GM12878 (cell line): ENCODE results near the gene EHD2. TPM values are rescaled to one million over a fixed set of nuclear protein-coding genes. Genes with fewer than 3 reads are reported as not detected.

Experiments
- ATAC-seq: fragments of 200-7000 bp; cut with Tn5 transposase; 3 replicates; pipeline ENCODE4 v1.9.1; 2020; ENCODE audit warnings: mild to moderate bottlenecking, moderate library complexity
- BruUV-seq: library from RNA; stranded (reverse); fragments of 400-500 nt; replicated peaks from 2 replicates; lab custom pipeline; 2021; lab: Mats Ljungman, UMichigan
- CTCF ChIA-PET: fragments of 300-600 bp; sonication (Branson Sonifier 250); formaldehyde crosslinking; extraction: SDS; loops from one replicate; lab custom pipeline; 2021; ENCODE audit warnings: inconsistent platforms; lab: Yijun Ruan, JAX
- POLR2A ChIA-PET: fragments of 350-600 bp; formaldehyde crosslinking; extraction: SDS; loops from one replicate; lab custom pipeline; 2021; ENCODE audit warnings: inconsistent platforms; lab: Charles Lee
- RAD21 ChIA-PET: fragments of 300-600 bp; sonication (Branson Sonifier 250); formaldehyde crosslinking; loops from one replicate; lab custom pipeline; 2023; ENCODE audit warnings: antibody characterized with exemption; ENCODE audit not compliant: unreplicated experiment; lab: Charles Lee
- SMC1A ChIA-PET: fragments of 300-600 bp; sonication (Branson Sonifier 250); formaldehyde crosslinking; loops from one replicate; lab custom pipeline; 2023; ENCODE audit not compliant: unreplicated experiment, uncharacterized antibody; lab: Charles Lee
- DNase-seq: peaks from one replicate; pipeline ENCODE4 v3.0.0-alpha.2; 2011; ENCODE audit warnings: low read depth, low spot score
- FAIRE-seq: peaks from 3 replicates; lab custom pipeline; 2011; peaks lifted over from hg19 to GRCh38; lab: Jason Lieb, UNC
- H2AFZ ChIP-seq: 2 replicates; pipeline ENCODE4 v1.6.0; 2011; ENCODE audit warnings: low read depth, low read length, control low read depth; ENCODE audit not compliant: control insufficient read depth
- H3K27ac ChIP-seq: 2 replicates; pipeline ENCODE4 v1.5.1; 2011; ENCODE audit warnings: control low read depth; ENCODE audit not compliant: control insufficient read depth, insufficient read depth
- H3K27me3 ChIP-seq, 2 experiments: replicated peaks in 1 of 2; 2 replicates each; pipeline versions ENCODE4 v1.6.0 to v1.6.1; 2011; ENCODE audit warnings: low read length in 1 of 2; ENCODE audit not compliant: control insufficient read depth in 2 of 2, insufficient read depth in 2 of 2
- H3K36me3 ChIP-seq, 2 experiments: 2 replicates each; pipeline ENCODE4 v1.5.1; 2011; ENCODE audit warnings: low read length in 1 of 2; ENCODE audit not compliant: control insufficient read depth in 2 of 2, insufficient read depth in 2 of 2
- H3K4me1 ChIP-seq: 2 replicates; pipeline ENCODE4 v1.6.1; 2011; ENCODE audit warnings: mild to moderate bottlenecking, low read length, moderate library complexity, mixed read lengths; ENCODE audit not compliant: control insufficient read depth, insufficient read depth
- H3K4me2 ChIP-seq: 2 replicates; pipeline ENCODE4 v1.6.0; 2011; ENCODE audit warnings: control low read depth; ENCODE audit not compliant: control insufficient read depth, insufficient read depth
- H3K4me3 ChIP-seq: fragments of 200-600 bp; sonication (generic); 2 replicates; pipeline ENCODE4 v1.5.1; 2016
- H3K79me2 ChIP-seq: 2 replicates; pipeline ENCODE4 v1.6.0; 2011; ENCODE audit warnings: low read length; ENCODE audit not compliant: control insufficient read depth, insufficient read depth
- H3K9ac ChIP-seq: 2 replicates; pipeline ENCODE4 v1.8.0; 2011; ENCODE audit warnings: low read length, control low read depth, mixed read lengths; ENCODE audit not compliant: control insufficient read depth, insufficient read depth
- H3K9me3 ChIP-seq: replicated peaks from 3 replicates; pipeline ENCODE4 v1.5.1; 2011; ENCODE audit warnings: mild to moderate bottlenecking, low read length; ENCODE audit not compliant: control insufficient read depth, insufficient read depth
- H4K20me1 ChIP-seq: 2 replicates; pipeline ENCODE4 v1.6.0; 2011; ENCODE audit not compliant: control insufficient read depth, insufficient read depth
- BCL11A ChIP-seq: IDR thresholded peaks from 2 replicates; pipeline ENCODE4 v1.6.1; 2011; ENCODE audit warnings: low read depth, low read length
- CEBPB ChIP-seq, 2 experiments: fragments of 150-350 bp in 1 of 2; IDR thresholded peaks; 2 replicates each; pipeline ENCODE4 v1.6.1; 2012 to 2014; ENCODE audit warnings: low read depth in 2 of 2, low read length in 2 of 2, borderline replicate concordance in 1 of 2, inconsistent platforms in 1 of 2
- CHD4 ChIP-seq: fragments of 200-600 bp; sonication (generic); IDR thresholded peaks from 2 replicates; pipeline ENCODE4 v1.6.1; 2016; ENCODE audit warnings: mild to moderate bottlenecking
- EP300 ChIP-seq, 2 experiments: fragments of 150-350 bp in 1 of 2; IDR thresholded peaks; 2 replicates each; pipeline ENCODE4 v1.6.1; 2011 to 2012; ENCODE audit warnings: low read depth in 2 of 2, low read length in 2 of 2, borderline replicate concordance in 1 of 2, improper control_type of control experiment in 1 of 2, inconsistent platforms in 1 of 2; ENCODE audit not compliant: control insufficient read depth in 1 of 2
- ESRRA ChIP-seq: IDR thresholded peaks from 2 replicates; pipeline ENCODE4 v1.6.1; 2012; ENCODE audit warnings: mild to moderate bottlenecking, low read length, improper control_type of control experiment
- ETV6 ChIP-seq, 2 experiments: fragments of 450-650 bp in 1 of 2; IDR thresholded peaks in 1 of 2; conservative IDR thresholded peaks in 1 of 2; 2 replicates each; pipeline ENCODE4 v1.6.1; 2014; ENCODE audit warnings: antibody characterized with exemption in 1 of 2, borderline replicate concordance in 1 of 2, low read depth in 1 of 2, mild to moderate bottlenecking in 1 of 2, moderate library complexity in 1 of 2
- GATAD2B ChIP-seq: fragments of 450-650 bp; conservative IDR thresholded peaks from 2 replicates; pipeline ENCODE4 v1.6.1; 2017; ENCODE audit warnings: low read depth, mild to moderate bottlenecking, moderate library complexity
- HDAC6 ChIP-seq: fragments of 200-600 bp; sonication (generic); IDR thresholded peaks from one replicate; pipeline ENCODE4 v1.8.0; 2017; ENCODE audit warnings: antibody characterized with exemption; ENCODE audit not compliant: unreplicated experiment
- IKZF1 ChIP-seq: fragments of 450-650 bp; conservative IDR thresholded peaks from 2 replicates; pipeline ENCODE4 v1.6.1; 2017; ENCODE audit warnings: antibody characterized with exemption, mild to moderate bottlenecking
- JUND ChIP-seq: IDR thresholded peaks from 2 replicates; pipeline ENCODE4 v1.6.1; 2012; ENCODE audit warnings: low read depth, mild to moderate bottlenecking, low read length, improper control_type of control experiment, moderate library complexity
- MXI1 ChIP-seq: fragments of 150-350 bp; IDR thresholded peaks from 2 replicates; pipeline ENCODE4 v1.6.1; 2011; ENCODE audit warnings: low read depth, mild to moderate bottlenecking, inconsistent platforms, low read length, improper control_type of control experiment
- NR2F1 ChIP-seq: fragments of 450-650 bp; conservative IDR thresholded peaks from 2 replicates; pipeline ENCODE4 v1.6.1; 2017; ENCODE audit warnings: mild to moderate bottlenecking
- PAX5 ChIP-seq: IDR thresholded peaks from 2 replicates; pipeline ENCODE4 v1.6.1; 2011; ENCODE audit warnings: low read depth, low read length, borderline replicate concordance
- POLR2AphosphoS5 ChIP-seq: IDR thresholded peaks from 2 replicates; pipeline ENCODE4 v1.6.1; 2011; ENCODE audit warnings: mild to moderate bottlenecking, low read length, inconsistent platforms
- RELA ChIP-seq: fragments of 450-650 bp; IDR thresholded peaks from 2 replicates; pipeline ENCODE4 v1.8.0; 2014; ENCODE audit warnings: borderline replicate concordance; ENCODE audit not compliant: partially characterized antibody
- SRF ChIP-seq, 2 experiments: IDR thresholded peaks; 2 replicates each; pipeline ENCODE4 v1.6.1; 2011; ENCODE audit warnings: low read depth in 2 of 2, low read length in 2 of 2, mild to moderate bottlenecking in 1 of 2, moderate library complexity in 1 of 2
- TCF12 ChIP-seq: IDR thresholded peaks from 2 replicates; pipeline ENCODE4 v1.6.1; 2011; ENCODE audit warnings: low read depth, mild to moderate bottlenecking, low read length
- YY1 ChIP-seq: IDR thresholded peaks from 2 replicates; pipeline ENCODE4 v1.6.1; 2011; ENCODE audit warnings: low read depth, mild to moderate bottlenecking, low read length
- ZNF592 ChIP-seq: fragments of 450-650 bp; IDR thresholded peaks from 2 replicates; pipeline ENCODE4 v1.6.1; 2017; ENCODE audit warnings: mild to moderate bottlenecking, moderate library complexity
- WGBS: methylation state at CpG from one replicate; pipeline ENCODE4 v1.1.6; 2016; ENCODE audit warnings: low lambda C conversion rate; ENCODE audit not compliant: insufficient replicate concordance, insufficient coverage; ENCODE audit errors: missing lambda C conversion rate; 5-methylcytosine and 5-hydroxymethylcytosine counted together
- in situ Hi-C: fragments of 300-500 bp; cut with MboI; formaldehyde crosslinking; loops from 9 replicates; pipeline ENCODE4 v1.14.3; 2018; ENCODE audit warnings: mixed read lengths
- intact Hi-C: fragments of 100-400 bp; cut with micrococcal nuclease; formaldehyde crosslinking; loops from one replicate; pipeline ENCODE4 v1.14.2; 2022; ENCODE audit not compliant: unreplicated experiment
- polyA plus RNA-seq, 11 experiments: library from polyadenylated mRNA; depleted of rRNA in 4 of 11; unstranded in 6 of 11; stranded (reverse) in 5 of 11; fragments of >200 nt; fragmentation: Nextera tagmentation in 4 of 11; fragmentation: Illumina TruSeq in 1 of 11; extraction: Ambion mirVana in 4 of 11; extraction: Trizol in 1 of 11; gene quantifications; 1 replicate in 1 of 11; 2 replicates in 10 of 11; pipeline versions ENCODE4 v1.2.1 to v1.2.3, GENCODE V29; 2011 to 2016; ENCODE audit warnings: inconsistent platforms in 2 of 11, missing spikeins in 2 of 11, low read depth in 1 of 11
- total RNA-seq, 4 experiments: library from RNA; depleted of rRNA in 3 of 4; stranded (reverse); fragments of >200 nt in 3 of 4; fragmentation: Illumina TruSeq in 1 of 4; extraction: Trizol in 1 of 4; gene quantifications; 2 replicates each; pipeline versions ENCODE4 v1.2.1 to v1.2.3, GENCODE V29; 2013 to 2021
- TF ChIP-seq, protein P1 (sequence below): IDR thresholded peaks from 2 replicates; pipeline ENCODE4 v1.6.1; 2011; ENCODE audit warnings: low read depth, low read length, improper control_type of control experiment, borderline replicate concordance

Gene EHD2
- total and polyA plus RNA-seq, 10 of the 15 experiments (the other 5 are each of a cell fraction or from before 2014, with no cell fraction given) = 0.12 to 0.24 (median 0.23) TPM; not detected in 7

DNA sequence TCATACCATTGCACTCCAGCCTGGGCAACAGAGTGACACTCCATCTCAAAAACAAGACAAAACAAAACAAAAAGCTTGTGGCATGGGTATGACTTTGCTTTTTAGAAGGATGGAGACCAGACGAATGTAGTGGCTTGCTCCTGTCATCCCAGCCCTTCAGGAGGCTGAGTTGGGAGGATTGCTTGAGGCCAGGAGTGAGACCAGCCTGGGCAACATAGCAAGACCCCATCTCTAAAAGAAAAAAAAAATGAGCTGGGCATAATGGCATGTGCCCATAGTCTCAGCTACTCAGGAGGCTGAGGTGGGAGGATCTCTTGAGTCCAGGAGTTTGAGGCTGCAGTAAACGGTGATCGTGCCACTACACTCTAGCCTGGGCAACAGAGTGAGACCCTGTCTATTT lies 48.9 kb downstream of the EHD2 start:
- SMC1A ChIA-PET = no interaction called here
- H3K4me3 ChIP-seq = no peak overlapping the region

More for the DNA sequence above, 48.9 kb downstream of the EHD2 start:
- FAIRE-seq (no peak), ATAC-seq (no peak; the same call in 2 of the 3 replicates), DNase-seq (no peak)
- ChIA-PET CTCF (interaction anchor here (0.6 to 1.1 kb wide), 2 partner anchors 28 to 63 kb away, joined by 3 to 5 read pairs; no protein-coding TSS in a partner anchor), RAD21 (no interaction called here), POLR2A (no interaction called here)
- peaks cover 4 to 5% of the 10 kb centered on the region in 2 experiments; a peak in 3 of 4 replicates for H3K36me3 ChIP-seq
- H3K9me3 ChIP-seq = no peaks in the 10 kb centered on the region; the same call in 2 of the 3 replicates
- no peaks in the 10 kb centered on the region for H4K20me1 ChIP-seq
- intact Hi-C loops = no loop called here
- TF ChIP-seq CEBPB (IDR thresholded peaks at IDR 0.05; ENCODE audit: borderline replicate concordance in 1 of 2, low read depth in 2 of 2, low read length in 2 of 2) = no peak
- no peak for TF ChIP-seq GATAD2B
- no peak for TF ChIP-seq TCF12
- no peak for TF ChIP-seq MXI1
- TF ChIP-seq YY1 = no peak
- no peak for TF ChIP-seq IKZF1
- no peak for TF ChIP-seq EP300 (IDR thresholded peaks at IDR 0.05; ENCODE audit: borderline replicate concordance in 1 of 2, control insufficient read depth in 1 of 2, low read depth in 2 of 2, low read length in 2 of 2)
- TF ChIP-seq CHD4 = no peak
- TF ChIP-seq PAX5 = no peak
- no peak for TF ChIP-seq POLR2AphosphoS5
- TF ChIP-seq ESRRA = no peak
- no peak for TF ChIP-seq HDAC6
- TF ChIP-seq NR2F1 = no peak
- TF ChIP-seq RELA = no peak
- TF ChIP-seq ZNF592 = no peak
- TF ChIP-seq SRF (IDR thresholded peaks at IDR 0.05; ENCODE audit: low read depth in 2 of 2, low read length in 2 of 2) = no peak
- no peak for TF ChIP-seq ETV6 (conservative IDR thresholded peaks at IDR 0.05 in 1 of 2, IDR thresholded peaks at IDR 0.05 in 1 of 2; ENCODE audit: borderline replicate concordance in 1 of 2, low read depth in 1 of 2)
- TF ChIP-seq BCL11A = no peak
- TF ChIP-seq JUND = no peak
- TF ChIP-seq, protein P1, sequence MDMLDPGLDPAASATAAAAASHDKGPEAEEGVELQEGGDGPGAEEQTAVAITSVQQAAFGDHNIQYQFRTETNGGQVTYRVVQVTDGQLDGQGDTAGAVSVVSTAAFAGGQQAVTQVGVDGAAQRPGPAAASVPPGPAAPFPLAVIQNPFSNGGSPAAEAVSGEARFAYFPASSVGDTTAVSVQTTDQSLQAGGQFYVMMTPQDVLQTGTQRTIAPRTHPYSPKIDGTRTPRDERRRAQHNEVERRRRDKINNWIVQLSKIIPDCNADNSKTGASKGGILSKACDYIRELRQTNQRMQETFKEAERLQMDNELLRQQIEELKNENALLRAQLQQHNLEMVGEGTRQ = no peak
- H3K79me2 ChIP-seq = no peaks in the 10 kb centered on the region
- H3K4me1 ChIP-seq = 0 out of 2 replicates have a peak, but pooled peaks cover 3% of the 10 kb centered on the region
- H3K4me2 ChIP-seq = no peak overlapping the region
- H2AFZ ChIP-seq = no peak overlapping the region
- no peak overlapping the region for H3K27ac ChIP-seq
- no peaks in the 10 kb centered on the region for H3K27me3 ChIP-seq
- in situ Hi-C loops = no loop called here
- 20% methylated on average over 3 of the region's 3 CpGs for WGBS
- BruUV-seq = no TSS peak
- no peak overlapping the region for H3K9ac ChIP-seq
